ENCODE data around the gene FREY1. TPM values are rescaled to one million over a fixed set of nuclear protein-coding genes. Genes with fewer than 3 reads are reported as not detected.

Gene FREY1
- total and polyA plus RNA-seq, 2 donors (not counting 3 experiments of a cell fraction or from before 2014, with no cell fraction given): 0.84 to 1.1 TPM

DNA sequence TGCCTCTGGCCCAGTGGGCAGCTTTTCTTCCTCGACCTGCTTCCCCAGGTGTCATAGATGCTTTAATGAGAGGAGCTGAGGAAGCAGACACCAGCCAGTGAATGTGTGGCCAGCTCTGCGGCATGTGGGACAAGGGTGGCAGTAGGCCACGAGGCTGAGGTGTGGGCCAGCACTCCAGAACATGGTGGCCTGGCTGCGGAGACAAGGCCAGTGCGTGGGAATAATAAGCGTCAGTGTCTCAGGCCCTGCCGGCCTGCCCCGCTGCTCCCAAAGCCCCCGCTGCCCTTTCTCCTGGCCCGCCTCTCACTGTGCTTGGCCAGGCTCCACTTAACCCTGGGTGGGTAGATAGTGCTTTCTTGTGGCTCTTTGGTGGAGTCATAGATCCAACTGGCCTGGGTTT is 19.5 kb downstream of the FREY1 start:
- no peaks in the 10 kb centered on the region for H3K9me1 ChIP-seq (replicated peaks; ENCODE audit: control insufficient read depth, extremely low read depth, insufficient read depth, low read length)
- no TSS peak for BruUV-seq (replicated peaks)
- no peaks in the 10 kb centered on the region for H3K4me1 ChIP-seq (ENCODE audit: control insufficient read depth, extremely low read depth, insufficient read depth, low read length)
- DNase-seq (ENCODE audit: low read depth, low spot score): no peak
- H3K27ac ChIP-seq (ENCODE audit: insufficient read depth, low read depth, low read length): no peak overlapping the region
- TF ChIP-seq POLR2A (IDR thresholded peaks at IDR 0.05; ENCODE audit: low read depth, low read length) (no peak), JUN (IDR thresholded peaks at IDR 0.05; ENCODE audit: borderline replicate concordance, insufficient read depth, insufficient read length, low read depth) (no peak), EZH2 (IDR thresholded peaks at IDR 0.05; ENCODE audit: borderline replicate concordance, low read depth, low read length, severe bottlenecking) (no peak), GATA2 (IDR thresholded peaks at IDR 0.05; ENCODE audit: insufficient read depth, insufficient read length, low read depth, low read length) (no peak)
- TF ChIP-seq, protein P1, sequence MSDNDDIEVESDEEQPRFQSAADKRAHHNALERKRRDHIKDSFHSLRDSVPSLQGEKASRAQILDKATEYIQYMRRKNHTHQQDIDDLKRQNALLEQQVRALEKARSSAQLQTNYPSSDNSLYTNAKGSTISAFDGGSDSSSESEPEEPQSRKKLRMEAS (IDR thresholded peaks at IDR 0.05; ENCODE audit: insufficient read depth, insufficient read length): no peak
- TF ChIP-seq, protein P2, sequence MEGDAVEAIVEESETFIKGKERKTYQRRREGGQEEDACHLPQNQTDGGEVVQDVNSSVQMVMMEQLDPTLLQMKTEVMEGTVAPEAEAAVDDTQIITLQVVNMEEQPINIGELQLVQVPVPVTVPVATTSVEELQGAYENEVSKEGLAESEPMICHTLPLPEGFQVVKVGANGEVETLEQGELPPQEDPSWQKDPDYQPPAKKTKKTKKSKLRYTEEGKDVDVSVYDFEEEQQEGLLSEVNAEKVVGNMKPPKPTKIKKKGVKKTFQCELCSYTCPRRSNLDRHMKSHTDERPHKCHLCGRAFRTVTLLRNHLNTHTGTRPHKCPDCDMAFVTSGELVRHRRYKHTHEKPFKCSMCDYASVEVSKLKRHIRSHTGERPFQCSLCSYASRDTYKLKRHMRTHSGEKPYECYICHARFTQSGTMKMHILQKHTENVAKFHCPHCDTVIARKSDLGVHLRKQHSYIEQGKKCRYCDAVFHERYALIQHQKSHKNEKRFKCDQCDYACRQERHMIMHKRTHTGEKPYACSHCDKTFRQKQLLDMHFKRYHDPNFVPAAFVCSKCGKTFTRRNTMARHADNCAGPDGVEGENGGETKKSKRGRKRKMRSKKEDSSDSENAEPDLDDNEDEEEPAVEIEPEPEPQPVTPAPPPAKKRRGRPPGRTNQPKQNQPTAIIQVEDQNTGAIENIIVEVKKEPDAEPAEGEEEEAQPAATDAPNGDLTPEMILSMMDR (IDR thresholded peaks at IDR 0.05; ENCODE audit: extremely low read depth in 1 of 2, insufficient read depth in 1 of 2, low read depth in 1 of 2, low read length in 2 of 2): no peak
- no peak overlapping the region for H3K4me3 ChIP-seq (replicated peaks in 1 of 3; ENCODE audit: insufficient read depth in 1 of 3, low read depth in 1 of 3, low read length in 3 of 3)
- H3K9me3 ChIP-seq (replicated peaks; ENCODE audit: control insufficient read depth, insufficient read depth, low read length): no peaks in the 10 kb centered on the region
- no peak overlapping the region for H3K9ac ChIP-seq (replicated peaks; ENCODE audit: extremely low read depth, insufficient read depth, low read length)
- H3K4me2 ChIP-seq (ENCODE audit: insufficient read depth, low read length): no peak overlapping the region
- no peaks in the 10 kb centered on the region for H4K20me1 ChIP-seq (replicated peaks; ENCODE audit: control insufficient read depth, extremely low read depth, insufficient read depth, low read length)
- dilution Hi-C loops (cut with MboI; ENCODE audit: extremely low pct_ligation_motif_present, low sequenced_read_pairs) (no loop called here), intact Hi-C loops (cut with micrococcal nuclease) (no loop called here)
- no peak overlapping the region for H2AFZ ChIP-seq (ENCODE audit: low read depth, low read length)
- POLR2A ChIA-PET: no interaction called here
- no peaks in the 10 kb centered on the region for H3K36me3 ChIP-seq (ENCODE audit: control insufficient read depth in 2 of 2, extremely low read depth in 1 of 2, insufficient read depth in 2 of 2, low read length in 2 of 2)
- CTCF ChIA-PET: no interaction called here
- H3K79me2 ChIP-seq (ENCODE audit: control insufficient read depth, insufficient read depth, low read length): no peaks in the 10 kb centered on the region
- H3K27me3 ChIP-seq (ENCODE audit: control insufficient read depth in 2 of 2, insufficient read depth in 2 of 2, low read length in 2 of 2): peaks cover 4 to 5% of the 10 kb centered on the region in 2 experiments
- FAIRE-seq: no peak
